DLD1 (cell line): Measurements from ENCODE around the gene TOLLIP.

Source experiments
- in situ Hi-C: cut with HindIII; loops from 2 replicates; pipeline ENCODE4 v1.10.0; 2017; ENCODE audit warnings: low sequenced_read_pairs

Gene TOLLIP

GRCh38 chr11:1234771-1235305 lies 74.6 kb downstream of the TOLLIP start:
- in situ Hi-C loops: loop anchor here (25.0 kb wide), 1 partner anchor 98 kb away; no protein-coding TSS in a partner anchor

GRCh38 chr11:1234054-1234720 lies 75.2 kb downstream of the TOLLIP start:
- in situ Hi-C loops: loop anchor here (25.0 kb wide), 1 partner anchor 97 kb away; no protein-coding TSS in a partner anchor

- in situ Hi-C loops: loop anchor here (25.0 kb wide), 1 partner anchor 96 kb away; no protein-coding TSS in a partner anchor
Observed at GRCh38 chr11:1233351-1234053, 75.9 kb downstream of the TOLLIP start.

- in situ Hi-C loops: loop anchor here (25.0 kb wide), 1 partner anchor 96 kb away; no protein-coding TSS in a partner anchor
Observed at GRCh38 chr11:1232883-1233321, 76.5 kb downstream of the TOLLIP start.

GRCh38 chr11:1232021-1232882 lies 77.2 kb downstream of the TOLLIP start:
- in situ Hi-C loops: loop anchor here (25.0 kb wide), 1 partner anchor 95 kb away; no protein-coding TSS in a partner anchor

GRCh38 chr11:1231396-1232020 lies 77.9 kb downstream of the TOLLIP start:
- in situ Hi-C loops: loop anchor here (25.0 kb wide), 1 partner anchor 94 kb away; no protein-coding TSS in a partner anchor

- in situ Hi-C loops: loop anchor here (25.0 kb wide), 1 partner anchor 93 kb away; no protein-coding TSS in a partner anchor
Observed at GRCh38 chr11:1230456-1231395, 78.7 kb downstream of the TOLLIP start.

- in situ Hi-C loops: loop anchor here (25.0 kb wide), 1 partner anchor 93 kb away; no protein-coding TSS in a partner anchor
Observed at GRCh38 chr11:1230121-1230455, 79.3 kb downstream of the TOLLIP start.

- in situ Hi-C loops: loop anchor here (25.0 kb wide), 1 partner anchor 92 kb away; no protein-coding TSS in a partner anchor
Observed at GRCh38 chr11:1229471-1230120, 79.8 kb downstream of the TOLLIP start.

GRCh38 chr11:1228921-1229451 lies 80.4 kb downstream of the TOLLIP start:
- in situ Hi-C loops: loop anchor here (25.0 kb wide), 1 partner anchor 92 kb away; no protein-coding TSS in a partner anchor

- in situ Hi-C loops: loop anchor here (25.0 kb wide), 1 partner anchor 91 kb away; no protein-coding TSS in a partner anchor
Observed at GRCh38 chr11:1228101-1228821, 81.2 kb downstream of the TOLLIP start.

- in situ Hi-C loops: loop anchor here (25.0 kb wide), 1 partner anchor 90 kb away; no protein-coding TSS in a partner anchor
Observed at GRCh38 chr11:1227551-1228100, 81.8 kb downstream of the TOLLIP start.

GRCh38 chr11:1226986-1227550 lies 82.4 kb downstream of the TOLLIP start:
- in situ Hi-C loops: loop anchor here (25.0 kb wide), 1 partner anchor 90 kb away; no protein-coding TSS in a partner anchor

- in situ Hi-C loops: loop anchor here (25.0 kb wide), 1 partner anchor 89 kb away; no protein-coding TSS in a partner anchor
Observed at GRCh38 chr11:1226226-1226985, 83.0 kb downstream of the TOLLIP start.

GRCh38 chr11:1225386-1226225 lies 83.8 kb downstream of the TOLLIP start:
- in situ Hi-C loops: loop anchor here (25.0 kb wide), 1 partner anchor 88 kb away; no protein-coding TSS in a partner anchor
